ENCODE measurements around the gene ENGASE. TPM values are rescaled to one million over a fixed set of nuclear protein-coding genes. Genes with fewer than 3 reads are reported as not detected.

The ENGASE gene
- total and polyA plus RNA-seq, 9 of the 15 experiments (the other 6 are each of a cell fraction or from before 2014, with no cell fraction given) = 0.06 to 45.5 (median 13.9) TPM

GRCh38 chr17:79125503-79125902 lies 50.9 kb downstream of the ENGASE start:
- ChIA-PET POLR2A (interaction anchor here (1.2 kb wide), 1 partner anchor 265 kb away, joined by 3 read pairs; no protein-coding TSS in a partner anchor), CTCF (ENCODE audit: low intra/inter-chr PET ratio) (no interaction called here)
- Histone ChIP-seq H3K4me2 (ENCODE audit: insufficient read depth, low read length) (no peak overlapping the region), H4K20me1 (replicated peaks; ENCODE audit: control insufficient read depth, insufficient read depth, low read length) (peaks cover 11% of the 10 kb centered on the region; the same call in 1 of the 2 replicates), H3K9me1 (ENCODE audit: control insufficient read depth, insufficient read depth, low read length) (peaks cover 3% of the 10 kb centered on the region), H3K79me2 (ENCODE audit: control insufficient read depth, insufficient read depth, low read length) (no peaks in the 10 kb centered on the region), H3K9ac (ENCODE audit: insufficient read depth in 1 of 2, low read depth in 2 of 2, low read length in 2 of 2) (no peak overlapping the region), H3K4me1 (replicated peaks in 1 of 2; ENCODE audit: control insufficient read depth in 2 of 2, insufficient read depth in 2 of 2, low read length in 2 of 2) (peaks cover 0 to 5% of the 10 kb centered on the region in 2 experiments; a peak in 1 of 5 replicates), H3K27ac (ENCODE audit: extremely low read depth, low read depth, low read length) (no peak overlapping the region), H2AFZ (ENCODE audit: low read depth, low read length) (no peak overlapping the region), H3K9me3 (replicated peaks; ENCODE audit: control insufficient read depth, insufficient read depth, low read depth, low read length) (no peaks in the 10 kb centered on the region), H3K27me3 (ENCODE audit: control insufficient read depth in 2 of 2, insufficient read depth in 2 of 2, low read length in 2 of 2) (peaks cover 43 to 77% of the 10 kb centered on the region in 2 experiments), H3K4me3 (no peak overlapping the region), H3K36me3 (ENCODE audit: control insufficient read depth, insufficient read depth, low read length) (no peaks in the 10 kb centered on the region)
- BruUV-seq (replicated peaks) = no TSS peak
- DNase-seq (ENCODE audit: extremely low read depth in 1 of 4, low spot score in 3 of 4) (no peak), FAIRE-seq (no peak), ATAC-seq (no peak; the same call in 2 of the 3 replicates)
- intact Hi-C loops (cut with micrococcal nuclease) = no loop called here
- TF ChIP-seq RUNX1 (IDR thresholded peaks at IDR 0.05; ENCODE audit: low read depth) = no peak
- in situ Hi-C loops (cut with MboI) = no loop called here
- 0% methylated on average over 13 of the region's 22 CpGs for WGBS (ENCODE audit: insufficient coverage, low coverage, missing lambda C conversion rate)

GRCh38 chr17:79126139-79126538 lies 51.5 kb downstream of the ENGASE start:
- peaks cover 7% of the 10 kb centered on the region; the same call in 1 of the 2 replicates for H4K20me1 ChIP-seq (replicated peaks; ENCODE audit: control insufficient read depth, insufficient read depth, low read length)
- peaks cover 49 to 80% of the 10 kb centered on the region in 2 experiments for H3K27me3 ChIP-seq (ENCODE audit: control insufficient read depth in 2 of 2, insufficient read depth in 2 of 2, low read length in 2 of 2)
- no peak overlapping the region for H2AFZ ChIP-seq (ENCODE audit: low read depth, low read length)
- CTCF ChIA-PET (ENCODE audit: low intra/inter-chr PET ratio) = no interaction called here
- H3K9me1 ChIP-seq (ENCODE audit: control insufficient read depth, insufficient read depth, low read length) = peaks cover 3% of the 10 kb centered on the region
- no peak overlapping the region for H3K27ac ChIP-seq (ENCODE audit: extremely low read depth, low read depth, low read length)
- no peak overlapping the region for H3K4me2 ChIP-seq (ENCODE audit: insufficient read depth, low read length)
- no TSS peak for BruUV-seq (replicated peaks)
- POLR2A ChIA-PET = no interaction called here
- WGBS (ENCODE audit: insufficient coverage, low coverage, missing lambda C conversion rate) = under 1% methylated on average over 12 of the region's 12 CpGs
- H3K9ac ChIP-seq (ENCODE audit: insufficient read depth in 1 of 2, low read depth in 2 of 2, low read length in 2 of 2) = no peak overlapping the region
- DNase-seq (ENCODE audit: extremely low read depth in 1 of 4, low spot score in 3 of 4) (peak in 2 of 4 experiments; percentile 10 to 23), FAIRE-seq (no peak), ATAC-seq (peak; percentile 61; the same call in 2 of the 3 replicates)
- no peaks in the 10 kb centered on the region for H3K9me3 ChIP-seq (replicated peaks; ENCODE audit: control insufficient read depth, insufficient read depth, low read depth, low read length)
- intact Hi-C loops (cut with micrococcal nuclease) = no loop called here
- no peaks in the 10 kb centered on the region for H3K36me3 ChIP-seq (ENCODE audit: control insufficient read depth, insufficient read depth, low read length)
- H3K79me2 ChIP-seq (ENCODE audit: control insufficient read depth, insufficient read depth, low read length) = no peaks in the 10 kb centered on the region
- peaks cover 0 to 5% of the 10 kb centered on the region in 2 experiments; a peak in 1 of 5 replicates for H3K4me1 ChIP-seq (replicated peaks in 1 of 2; ENCODE audit: control insufficient read depth in 2 of 2, insufficient read depth in 2 of 2, low read length in 2 of 2)
- in situ Hi-C loops (cut with MboI) = no loop called here
- no peak for TF ChIP-seq BCLAF1 (IDR thresholded peaks at IDR 0.05; ENCODE audit: borderline replicate concordance in 1 of 2, control insufficient read depth in 1 of 2, low read depth in 2 of 2, low read length in 1 of 2)
- TF ChIP-seq ERF (CRISPR knock-in tag; IDR thresholded peaks at IDR 0.05) = no peak
- TF ChIP-seq CBFB (CRISPR knock-in tag; IDR thresholded peaks at IDR 0.05) = no peak
- TF ChIP-seq CTCF (IDR thresholded peaks at IDR 0.05 in 2 of 3, conservative IDR thresholded peaks at IDR 0.05 in 1 of 3; ENCODE audit: insufficient read depth in 2 of 3, low read depth in 1 of 3, low read length in 3 of 3) = peak; percentile 31 to 34 (median 33); a peak in 4 of 6 replicates
- no peak for TF ChIP-seq TBP (optimal IDR thresholded peaks at IDR 0.05; ENCODE audit: low read depth, low read length)
- TF ChIP-seq RAD21 (CRISPR knock-in tag; conservative IDR thresholded peaks at IDR 0.05 in 1 of 2, IDR thresholded peaks at IDR 0.05 in 1 of 2) = peak in 1 of 2 experiments; percentile 29; a peak in 1 of 4 replicates
- H3K4me3 ChIP-seq = no peak overlapping the region
